Spleen (tissue), 13 donors: ENCODE data around the gene OR8H1. TPM values are rescaled to one million over a fixed set of nuclear protein-coding genes. Genes with fewer than 3 reads are reported as not detected.

Source experiments
- DNase-seq: peaks from one replicate; pipeline ENCODE4 v3.0.0-alpha.2; 2020
- H3K27ac ChIP-seq, 8 donors: fragments of 200-600 bp; sonication (generic) in 7 of 8; 1 replicate in 4 of 8; 2 replicates in 4 of 8; pipeline versions ENCODE4 v1.5.0 to v1.8.0; 2016 to 2021; ENCODE audit warnings: inconsistent platforms in 4 of 8, mild to moderate bottlenecking in 4 of 8, moderate library complexity in 1 of 8
- H3K27me3 ChIP-seq, 7 donors: fragments of 200-600 bp; sonication (generic) in 6 of 7; replicated peaks in 1 of 7; 1 replicate in 4 of 7; 2 replicates in 3 of 7; pipeline versions ENCODE4 v1.5.0 to v1.8.0; 2016 to 2021; ENCODE audit warnings: inconsistent platforms in 3 of 7, mild to moderate bottlenecking in 1 of 7
- H3K36me3 ChIP-seq, 6 donors: fragments of 200-600 bp; sonication (generic) in 5 of 6; 1 replicate in 4 of 6; 2 replicates in 2 of 6; pipeline versions ENCODE4 v1.5.0 to v1.8.0; 2016 to 2021; ENCODE audit warnings: inconsistent platforms in 2 of 6
- H3K4me1 ChIP-seq, 6 donors: fragments of 200-600 bp; sonication (generic) in 5 of 6; 1 replicate in 3 of 6; 2 replicates in 3 of 6; pipeline versions ENCODE4 v1.5.0 to v1.8.0; 2016 to 2021; ENCODE audit warnings: inconsistent platforms in 3 of 6
- H3K4me3 ChIP-seq, 8 donors: fragments of 200-600 bp; sonication (generic) in 7 of 8; 1 replicate in 4 of 8; 2 replicates in 4 of 8; pipeline versions ENCODE4 v1.5.0 to v1.8.0; 2016 to 2021; ENCODE audit warnings: inconsistent platforms in 4 of 8, mild to moderate bottlenecking in 4 of 8, moderate library complexity in 2 of 8
- H3K9me3 ChIP-seq, 8 donors: fragments of 200-600 bp; sonication (generic) in 7 of 8; 1 replicate in 4 of 8; 2 replicates in 4 of 8; pipeline versions ENCODE4 v1.5.0 to v1.8.0; 2016 to 2021; ENCODE audit warnings: inconsistent platforms in 4 of 8
- CTCF ChIP-seq, 11 experiments: fragments of 200-600 bp in 7 of 11; fragments of 450-650 bp in 4 of 11; sonication (generic) in 4 of 11; IDR thresholded peaks in 8 of 11; conservative IDR thresholded peaks in 3 of 11; 1 replicate in 7 of 11; 2 replicates in 4 of 11; pipeline versions ENCODE4 v1.4.0 to v1.8.0; 2016 to 2021; ENCODE audit warnings: antibody characterized with exemption in 11 of 11, inconsistent platforms in 4 of 11, mild to moderate bottlenecking in 1 of 11
- POLR2A ChIP-seq, 3 donors: fragments of 450-650 bp; IDR thresholded peaks; one replicate each; pipeline ENCODE4 v1.5.1; 2017; ENCODE audit warnings: antibody characterized with exemption in 3 of 3, mild to moderate bottlenecking in 1 of 3
- POLR2AphosphoS5 ChIP-seq, 3 donors: sonication (generic); formaldehyde crosslinking; IDR thresholded peaks; one replicate each; pipeline ENCODE4 v1.5.1; 2017; ENCODE audit warnings: antibody characterized with exemption in 3 of 3
- WGBS, 5 donors: extraction: QIAGEN DNeasy Blood & Tissue Kit in 3 of 5; methylation state at CpG; one replicate each; pipeline versions ENCODE4 v1.1.5 to v1.1.7; 2013 to 2018; 5-methylcytosine and 5-hydroxymethylcytosine counted together
- intact Hi-C: fragments of 100-400 bp; cut with DNase I; formaldehyde crosslinking; loops from one replicate; pipeline ENCODE4 v1.15.0; 2023; ENCODE audit warnings: low total_unique reads
- long read RNA-seq, 2 donors: transcript quantifications; one replicate each; lab custom pipeline, GENCODE V29; 2026
- polyA plus RNA-seq, 3 donors: library from polyadenylated mRNA; stranded (reverse); fragments of 200-250 nt; gene quantifications; one replicate each; pipeline ENCODE4 v1.2.1, GENCODE V29; 2013
- total RNA-seq, 7 donors: library from RNA; depleted of rRNA in 3 of 7; stranded (reverse); fragments of >200 nt in 3 of 7; fragmentation: NEBNext Ultra II Directional in 4 of 7; extraction: Animal tissue kit (Norgen Biotek cat#: 25700) in 4 of 7; gene quantifications; one replicate each; pipeline versions ENCODE4 v1.1.0 to v1.2.1, GENCODE V29; 2016 to 2021
- donor health status: healthy with polysubstance abuse.
- donor health status: DM: no; HTN: no; CAD: no; lungs with moderate emphysema.
- donor health status: DM: no; HTN: no; CAD: no.
- donor health status: Bipolar disorder and iron deficiency.
- donor health status: healthy.
- donor health status: DM: no; HTN: no; CAD: no.
- donor health status: DM: yes; HTN: yes; CAD: no.

The OR8H1 gene, protein sequence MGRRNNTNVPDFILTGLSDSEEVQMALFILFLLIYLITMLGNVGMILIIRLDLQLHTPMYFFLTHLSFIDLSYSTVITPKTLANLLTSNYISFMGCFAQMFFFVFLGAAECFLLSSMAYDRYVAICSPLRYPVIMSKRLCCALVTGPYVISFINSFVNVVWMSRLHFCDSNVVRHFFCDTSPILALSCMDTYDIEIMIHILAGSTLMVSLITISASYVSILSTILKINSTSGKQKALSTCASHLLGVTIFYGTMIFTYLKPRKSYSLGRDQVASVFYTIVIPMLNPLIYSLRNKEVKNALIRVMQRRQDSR
- total RNA-seq (not detected), polyA plus RNA-seq (not detected)
- long read RNA-seq, donor 1: 0 reads
- long read RNA-seq, donor 2: 0 reads

DNA sequence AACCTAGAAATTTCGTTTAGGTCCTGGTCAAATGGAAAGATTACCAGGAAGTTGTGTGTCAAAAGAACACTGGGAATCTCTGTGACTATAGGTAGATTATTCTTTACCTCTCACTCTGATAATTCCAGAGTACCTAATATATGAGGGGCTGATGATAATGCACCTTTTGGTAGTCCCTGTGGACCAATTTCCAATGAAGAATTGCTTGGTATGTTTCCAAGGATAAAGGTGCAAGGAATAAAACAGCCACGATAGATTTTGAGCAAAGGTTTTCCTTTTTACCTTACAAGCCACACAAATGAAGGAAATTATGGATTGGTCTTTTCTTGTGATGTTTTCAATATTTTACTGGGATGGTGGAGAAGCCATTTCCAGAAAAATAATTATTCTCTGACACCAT, at the start of gene OR8H1:
TSS of gene OR8H1 (minus strand) at position 101 of the 400 bp plus-strand sequence. CDS start 1,192 bp downstream, outside the sequence.
- WGBS, 5 donors: 50 to 75% (median 68%) methylated on average over 2 of the region's 2 CpGs
- intact Hi-C loops: no loop called here

DNA sequence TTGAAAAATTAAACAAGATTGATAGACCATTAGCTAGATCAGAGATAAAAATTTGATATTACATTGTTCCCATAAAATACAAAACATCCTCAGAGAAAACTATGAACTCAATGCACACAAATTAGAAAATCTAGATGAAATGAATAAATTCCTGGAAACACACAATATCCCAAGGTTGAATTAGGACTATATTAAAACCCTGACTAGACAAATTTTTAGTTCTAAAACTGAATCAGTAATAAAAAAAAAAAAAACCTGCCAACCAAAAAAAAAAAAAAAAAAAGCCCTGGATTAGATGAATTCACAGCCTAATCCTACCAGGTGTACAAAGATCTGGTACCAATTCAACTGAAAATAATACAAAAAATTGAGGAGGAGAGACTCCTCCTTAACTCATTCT, 48.2 kb upstream of the OR8H1 start:
- H3K36me3 ChIP-seq: no peaks in the 10 kb centered on the region
- no peaks in the 10 kb centered on the region for H3K27me3 ChIP-seq
- TF ChIP-seq POLR2A (IDR thresholded peaks at IDR 0.05): no peak
- TF ChIP-seq CTCF (IDR thresholded peaks at IDR 0.05 in 8 of 11, conservative IDR thresholded peaks at IDR 0.05 in 3 of 11): no peak
- TF ChIP-seq POLR2AphosphoS5 (IDR thresholded peaks at IDR 0.05): no peak
- no peak for DNase-seq
- H3K9me3 ChIP-seq: peaks cover 0 to 44% (median 24%) of the 10 kb centered on the region in 8 donors
- no peak overlapping the region for H3K4me3 ChIP-seq
- no peaks in the 10 kb centered on the region for H3K4me1 ChIP-seq
- intact Hi-C loops: no loop called here
- no peak overlapping the region for H3K27ac ChIP-seq

More for the DNA sequence above, at the start of gene OR8H1:
- Histone ChIP-seq H3K4me1 (no peaks in the 10 kb centered on the region), H3K27me3 (no peaks in the 10 kb centered on the region), H3K27ac (no peak within 1 kb of the TSS), H3K9me3 (peaks cover 0 to 19% (median 5%) of the 10 kb centered on the region in 8 donors), H3K4me3 (no peak within 1 kb of the TSS), H3K36me3 (no peaks in the 10 kb centered on the region)
- DNase-seq: no peak
- TF ChIP-seq POLR2A (IDR thresholded peaks at IDR 0.05): no peak
- TF ChIP-seq POLR2AphosphoS5 (IDR thresholded peaks at IDR 0.05): no peak
- no peak for TF ChIP-seq CTCF (IDR thresholded peaks at IDR 0.05 in 8 of 11, conservative IDR thresholded peaks at IDR 0.05 in 3 of 11)

DNA sequence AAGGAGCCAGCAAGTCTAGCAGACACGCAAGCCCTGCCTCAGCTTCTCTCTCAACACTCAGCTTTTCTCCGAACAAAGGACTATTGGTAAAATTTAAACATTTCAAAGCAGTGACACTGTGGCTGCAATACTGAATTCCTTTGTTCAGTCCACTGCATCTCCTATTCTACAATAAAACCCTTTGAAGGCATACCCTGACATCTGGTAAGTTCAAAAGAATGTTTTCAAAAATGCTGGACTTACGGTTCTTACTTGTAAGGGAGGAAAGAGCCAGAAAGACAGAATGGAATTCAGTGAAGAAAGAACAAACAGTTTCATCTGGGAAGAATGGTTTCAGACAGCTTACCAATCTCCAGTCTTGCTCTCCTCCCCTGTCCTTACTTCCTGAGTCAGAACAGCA, 41.1 kb upstream of the OR8H1 start:
- intact Hi-C loops: no loop called here
- no peak overlapping the region for H3K27ac ChIP-seq
- H3K4me1 ChIP-seq: no peaks in the 10 kb centered on the region
- no peaks in the 10 kb centered on the region for H3K27me3 ChIP-seq
- no peaks in the 10 kb centered on the region for H3K36me3 ChIP-seq
- no peak overlapping the region for H3K4me3 ChIP-seq
- DNase-seq: no peak
- WGBS, 5 donors: 53 to 75% (median 65%) methylated on average over 3 of the region's 3 CpGs
- peaks cover 0 to 46% (median 14%) of the 10 kb centered on the region in 8 donors for H3K9me3 ChIP-seq
- TF ChIP-seq CTCF (IDR thresholded peaks at IDR 0.05 in 8 of 11, conservative IDR thresholded peaks at IDR 0.05 in 3 of 11) (no peak), POLR2A (IDR thresholded peaks at IDR 0.05) (no peak), POLR2AphosphoS5 (IDR thresholded peaks at IDR 0.05) (no peak)

GRCh38 chr11:56331861-56332491, 39.9 kb upstream of the OR8H1 start:
- intact Hi-C loops: no loop called here
- no peaks in the 10 kb centered on the region for H3K27me3 ChIP-seq
- no peak for TF ChIP-seq POLR2AphosphoS5 (IDR thresholded peaks at IDR 0.05)
- TF ChIP-seq CTCF (IDR thresholded peaks at IDR 0.05 in 8 of 11, conservative IDR thresholded peaks at IDR 0.05 in 3 of 11): no peak
- no peak for TF ChIP-seq POLR2A (IDR thresholded peaks at IDR 0.05)
- no peak for DNase-seq
- H3K36me3 ChIP-seq: no peaks in the 10 kb centered on the region
- H3K4me3 ChIP-seq: no peak overlapping the region
- H3K9me3 ChIP-seq: peaks cover 0 to 41% (median 10%) of the 10 kb centered on the region in 8 donors
- no peaks in the 10 kb centered on the region for H3K4me1 ChIP-seq
- no peak overlapping the region for H3K27ac ChIP-seq
- 85 to 92% (median 88%) methylated on average over 19 to 34 of the region's 34 CpGs for WGBS, 5 donors
